HepG2 (cell line): ENCODE measurements around the gene HDAC4. TPM values are rescaled to one million over a fixed set of nuclear protein-coding genes. Genes with fewer than 3 reads are reported as not detected.

ENCODE experiments used
- ATAC-seq: fragments of 200-7000 bp; cut with Tn5 transposase; 3 replicates; pipeline ENCODE4 v1.9.1; 2020; ENCODE audit warnings: mild to moderate bottlenecking, moderate library complexity
- BruUV-seq: library from RNA; stranded (reverse); fragments of 400-500 nt; replicated peaks from 2 replicates; lab custom pipeline; 2021; lab: Mats Ljungman, UMichigan
- CTCF ChIA-PET: fragments of 300-600 bp; formaldehyde crosslinking; extraction: SDS; loops from one replicate; lab custom pipeline; 2021; ENCODE audit warnings: low total read pairs, inconsistent platforms, low intra/inter-chr PET ratio; lab: Yijun Ruan, JAX
- POLR2A ChIA-PET: fragments of 350-600 bp; sonication (Branson Sonifier 250); formaldehyde crosslinking; loops from one replicate; lab custom pipeline; 2020; ENCODE audit warnings: antibody characterized with exemption, inconsistent platforms; lab: Yijun Ruan, JAX
- DNase-seq: peaks from one replicate; pipeline ENCODE4 v3.0.0-alpha.2; 2015; ENCODE audit warnings: low spot score
- FAIRE-seq: peaks from 3 replicates; lab custom pipeline; 2011; peaks lifted over from hg19 to GRCh38; lab: Jason Lieb, UNC
- H2AFZ ChIP-seq: one replicate; pipeline ENCODE4 v1.6.1; 2011; ENCODE audit warnings: low read length, inconsistent platforms
- H3K27ac ChIP-seq: fragments of 300-600 bp; 3 replicates; pipeline ENCODE4 v1.8.0; 2011; ENCODE audit warnings: mixed run types, mild to moderate bottlenecking, mixed read lengths, low read length, inconsistent platforms; ENCODE audit not compliant: insufficient read depth; ENCODE audit errors: extremely low read length
- H3K27me3 ChIP-seq, 2 experiments: fragments of 200-600 bp in 1 of 2; 2 replicates in 1 of 2; 3 replicates in 1 of 2; pipeline versions ENCODE4 v1.6.0 to v1.8.0; 2011; ENCODE audit warnings: low read length in 2 of 2, mild to moderate bottlenecking in 2 of 2, moderate library complexity in 2 of 2, inconsistent platforms in 1 of 2; ENCODE audit not compliant: insufficient read depth in 2 of 2, control insufficient read depth in 1 of 2
- H3K36me3 ChIP-seq, 2 experiments: fragments of 200-600 bp in 1 of 2; replicated peaks in 1 of 2; 2 replicates in 1 of 2; 3 replicates in 1 of 2; pipeline versions ENCODE4 v1.5.1 to v1.8.0; 2011; ENCODE audit warnings: low read length in 2 of 2, inconsistent platforms in 1 of 2; ENCODE audit not compliant: insufficient read depth in 2 of 2, control insufficient read depth in 1 of 2
- H3K4me1 ChIP-seq: 2 replicates; pipeline ENCODE4 v1.5.1; 2012; ENCODE audit warnings: low read length, inconsistent platforms; ENCODE audit not compliant: insufficient read depth
- H3K4me2 ChIP-seq: 2 replicates; pipeline ENCODE4 v1.6.0; 2011; ENCODE audit warnings: low read depth, low read length, inconsistent platforms
- H3K4me3 ChIP-seq, 3 experiments: fragments of 200-600 bp in 1 of 3; sonication (generic), shearing (Covaris generic) in 1 of 3; replicated peaks in 1 of 3; 2 replicates each; pipeline ENCODE4 v1.5.1; 2011 to 2016; ENCODE audit warnings: low read length in 3 of 3, inconsistent platforms in 2 of 3, low read depth in 2 of 3, mild to moderate bottlenecking in 2 of 3, control low read depth in 1 of 3, mixed read lengths in 1 of 3; ENCODE audit not compliant: insufficient read depth in 1 of 3
- H3K79me2 ChIP-seq: one replicate; pipeline ENCODE4 v1.6.1; 2011; ENCODE audit warnings: low read length, inconsistent platforms; ENCODE audit not compliant: insufficient read depth
- H3K9ac ChIP-seq: 2 replicates; pipeline ENCODE4 v1.6.0; 2011; ENCODE audit warnings: mild to moderate bottlenecking, low read depth, low read length, inconsistent platforms; ENCODE audit not compliant: insufficient read depth
- H3K9me3 ChIP-seq: 2 replicates; pipeline ENCODE4 v1.5.1; 2012; ENCODE audit warnings: mild to moderate bottlenecking, low read length
- H4K20me1 ChIP-seq: 2 replicates; pipeline ENCODE4 v1.6.0; 2011; ENCODE audit warnings: inconsistent platforms, mild to moderate bottlenecking, low read length, moderate library complexity; ENCODE audit not compliant: insufficient read depth
- HDAC1 ChIP-seq: sonication (generic); formaldehyde crosslinking; IDR thresholded peaks from 2 replicates; pipeline ENCODE4 v1.5.1; 2020; ENCODE audit warnings: mild to moderate bottlenecking, missing genetic modification reagents
- MEIS1 ChIP-seq: sonication (generic); formaldehyde crosslinking; IDR thresholded peaks from 2 replicates; pipeline ENCODE4 v1.9.0; 2021; ENCODE audit warnings: mild to moderate bottlenecking, missing genetic modification reagents, moderate library complexity, borderline replicate concordance
- ZFP90 ChIP-seq: sonication (generic); formaldehyde crosslinking; IDR thresholded peaks from 2 replicates; pipeline ENCODE4 v1.8.0; 2022; ENCODE audit warnings: missing genetic modification reagents, mild to moderate bottlenecking, inconsistent platforms, borderline replicate concordance
- ZNF337 ChIP-seq: sonication (generic); formaldehyde crosslinking; IDR thresholded peaks from 2 replicates; pipeline ENCODE4 v1.5.1; 2020; ENCODE audit warnings: missing genetic modification reagents, low read depth, mild to moderate bottlenecking, borderline replicate concordance
- ZNF451 ChIP-seq: sonication (generic); formaldehyde crosslinking; IDR thresholded peaks from 2 replicates; pipeline ENCODE4 v1.5.0; 2020; ENCODE audit warnings: mild to moderate bottlenecking, missing genetic modification reagents
- ZNF513 ChIP-seq: sonication (generic); formaldehyde crosslinking; conservative IDR thresholded peaks from 2 replicates; pipeline ENCODE4 v1.5.0; 2020; ENCODE audit warnings: missing genetic modification reagents
- ZNF577 ChIP-seq: sonication (generic); formaldehyde crosslinking; IDR thresholded peaks from 2 replicates; pipeline ENCODE4 v1.4.0; 2020; ENCODE audit warnings: mild to moderate bottlenecking, low read depth, missing genetic modification reagents, borderline replicate concordance
- ZNF597 ChIP-seq: sonication (generic); formaldehyde crosslinking; IDR thresholded peaks from 2 replicates; pipeline ENCODE4 v1.5.0; 2020; ENCODE audit warnings: missing genetic modification reagents
- ZNF780A ChIP-seq: sonication (generic); formaldehyde crosslinking; IDR thresholded peaks from 2 replicates; pipeline ENCODE4 v1.8.0; 2022; ENCODE audit warnings: mild to moderate bottlenecking, missing genetic modification reagents, moderate library complexity
- ZNF83 ChIP-seq: sonication (generic); formaldehyde crosslinking; IDR thresholded peaks from 2 replicates; pipeline ENCODE4 v1.4.0; 2020; ENCODE audit warnings: missing genetic modification reagents, mild to moderate bottlenecking, borderline replicate concordance
- ZNF883 ChIP-seq: sonication (generic); formaldehyde crosslinking; IDR thresholded peaks from 2 replicates; pipeline ENCODE4 v1.5.1; 2020; ENCODE audit warnings: mild to moderate bottlenecking, missing genetic modification reagents; ENCODE audit errors: not compliant biosample characterization
- WGBS: methylation state at CpG from one replicate; pipeline ENCODE4 v1.1.6; 2017; ENCODE audit warnings: low lambda C conversion rate; 5-methylcytosine and 5-hydroxymethylcytosine counted together
- in situ Hi-C: cut with HindIII; loops from 2 replicates; pipeline ENCODE4 v1.10.0; 2017; ENCODE audit warnings: low pct_unique_long_range_greater_than_20kb; ENCODE audit not compliant: extremely low pct_ligation_motif_present
- intact Hi-C: fragments of 100-400 bp; cut with micrococcal nuclease; formaldehyde crosslinking; loops from one replicate; pipeline ENCODE4 v1.10.0; 2022; ENCODE audit not compliant: unreplicated experiment
- polyA plus RNA-seq, 8 experiments: library from polyadenylated mRNA; depleted of rRNA in 3 of 8; stranded (reverse) in 7 of 8; unstranded in 1 of 8; fragments of >200 nt; fragmentation: Illumina TruSeq in 4 of 8; extraction: Trizol in 4 of 8; gene quantifications; 2 replicates each; pipeline versions ENCODE4 v1.2.1 to v1.2.3, GENCODE V29; 2011 to 2016; ENCODE audit warnings: low read depth in 4 of 8, missing spikeins in 1 of 8, mixed read lengths in 1 of 8; ENCODE audit not compliant: insufficient read depth in 1 of 8
- total RNA-seq, 5 experiments: library from RNA; depleted of rRNA; stranded (reverse); fragments of >200 nt; fragmentation: Illumina TruSeq; extraction: Trizol; gene quantifications; 2 replicates each; pipeline ENCODE4 v1.2.3, GENCODE V29; 2016; ENCODE audit warnings: low read depth in 1 of 5
- TF ChIP-seq, protein P1 (sequence below): sonication (generic); formaldehyde crosslinking; IDR thresholded peaks from 2 replicates; pipeline ENCODE4 v1.5.1; 2020; ENCODE audit warnings: mild to moderate bottlenecking, missing genetic modification reagents

The HDAC4 gene
- total and polyA plus RNA-seq, 2 of the 13 experiments (the other 11 are each of a cell fraction or from before 2014, with no cell fraction given), result 10.1 to 11.5 TPM

- no peak overlapping the region for H3K27ac ChIP-seq
- no peaks in the 10 kb centered on the region for H3K27me3 ChIP-seq
- H3K79me2 ChIP-seq, result no peaks in the 10 kb centered on the region
- in situ Hi-C loops, result no loop called here
- no peaks in the 10 kb centered on the region for H3K9me3 ChIP-seq
- CTCF ChIA-PET, result no interaction called here
- H3K4me2 ChIP-seq, result no peak overlapping the region
- TF ChIP-seq ZNF337 (CRISPR knock-in tag), result no peak
- TF ChIP-seq ZNF451 (CRISPR knock-in tag), result no peak
- TF ChIP-seq ZNF513 (CRISPR knock-in tag), result no peak
- TF ChIP-seq, all 625 proteins: peak for 0
- 94% methylated on average over 6 of the region's 6 CpGs for WGBS
- no peak for ATAC-seq
- Histone ChIP-seq H3K36me3 (peaks cover 17 to 74% of the 10 kb centered on the region in 2 experiments), H3K9ac (no peak overlapping the region), H3K4me3 (no peak overlapping the region), H3K4me1 (no peaks in the 10 kb centered on the region), H2AFZ (no peak overlapping the region), H4K20me1 (no peaks in the 10 kb centered on the region)
- BruUV-seq, result no TSS peak
- no peak for FAIRE-seq
- intact Hi-C loops, result no loop called here
- DNase-seq, result no peak
- POLR2A ChIA-PET, result no interaction called here
These were observed 264.1 kb downstream of the HDAC4 start for GRCh38 chr2:239136762-239137161.

- in situ Hi-C loops, result no loop called here
- BruUV-seq, result no TSS peak
- H3K36me3 ChIP-seq, result peaks cover 18 to 75% of the 10 kb centered on the region in 2 experiments
- FAIRE-seq, result peak; percentile 43
- ChIA-PET CTCF (no interaction called here), POLR2A (no interaction called here)
- no peak for ATAC-seq
- H3K27me3 ChIP-seq, result no peaks in the 10 kb centered on the region
- DNase-seq, result no peak
- no peaks in the 10 kb centered on the region for H4K20me1 ChIP-seq
- H3K79me2 ChIP-seq, result no peaks in the 10 kb centered on the region
- H3K4me3 ChIP-seq, result no peak overlapping the region
- 82% methylated on average over 3 of the region's 3 CpGs for WGBS
- H3K9me3 ChIP-seq, result no peaks in the 10 kb centered on the region
- H2AFZ ChIP-seq, result no peak overlapping the region
- no peak overlapping the region for H3K27ac ChIP-seq
- H3K4me1 ChIP-seq, result no peaks in the 10 kb centered on the region
- no peak overlapping the region for H3K9ac ChIP-seq
- intact Hi-C loops, result no loop called here
- no peak overlapping the region for H3K4me2 ChIP-seq
- TF ChIP-seq MEIS1 (CRISPR knock-in tag) (no peak), ZNF597 (CRISPR knock-in tag) (no peak), ZNF83 (no peak), HDAC1 (CRISPR knock-in tag) (no peak), ZFP90 (CRISPR knock-in tag) (no peak), ZNF577 (CRISPR knock-in tag) (no peak), ZNF883 (CRISPR knock-in tag) (no peak), ZNF780A (CRISPR knock-in tag) (no peak)
- TF ChIP-seq, protein P1, sequence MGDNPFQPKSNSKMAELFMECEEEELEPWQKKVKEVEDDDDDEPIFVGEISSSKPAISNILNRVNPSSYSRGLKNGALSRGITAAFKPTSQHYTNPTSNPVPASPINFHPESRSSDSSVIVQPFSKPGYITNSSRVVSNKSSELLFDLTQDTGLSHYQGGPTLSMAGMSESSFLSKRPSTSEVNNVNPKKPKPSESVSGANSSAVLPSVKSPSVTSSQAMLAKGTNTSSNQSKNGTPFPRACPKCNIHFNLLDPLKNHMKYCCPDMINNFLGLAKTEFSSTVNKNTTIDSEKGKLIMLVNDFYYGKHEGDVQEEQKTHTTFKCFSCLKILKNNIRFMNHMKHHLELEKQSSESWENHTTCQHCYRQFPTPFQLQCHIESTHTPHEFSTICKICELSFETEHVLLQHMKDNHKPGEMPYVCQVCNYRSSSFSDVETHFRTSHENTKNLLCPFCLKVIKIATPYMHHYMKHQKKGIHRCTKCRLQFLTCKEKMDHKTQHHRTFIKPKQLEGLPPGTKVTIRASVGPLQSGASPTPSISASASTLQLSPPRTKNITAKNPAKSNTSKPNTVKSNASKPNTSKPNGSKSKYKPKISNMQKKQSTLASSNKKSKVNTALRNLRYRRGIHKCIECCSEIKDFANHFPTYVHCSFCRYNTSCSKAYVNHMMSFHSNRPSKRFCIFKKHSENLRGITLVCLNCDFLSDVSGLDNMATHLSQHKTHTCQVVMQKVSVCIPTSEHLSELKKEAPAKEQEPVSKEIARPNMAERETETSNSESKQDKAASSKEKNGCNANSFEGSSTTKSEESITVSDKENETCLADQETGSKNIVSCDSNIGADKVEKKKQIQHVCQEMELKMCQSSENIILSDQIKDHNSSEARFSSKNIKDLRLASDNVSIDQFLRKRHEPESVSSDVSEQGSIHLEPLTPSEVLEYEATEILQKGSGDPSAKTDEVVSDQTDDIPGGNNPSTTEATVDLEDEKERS, result no peak
These were observed 264.6 kb downstream of the HDAC4 start for GRCh38 chr2:239136203-239136602.
